ENCODE results near the gene ADAT2. TPM values are rescaled to one million over a fixed set of nuclear protein-coding genes. Genes with fewer than 3 reads are reported as not detected.

ADAT2 gene
- total RNA-seq, 1 donor from 2014 or later, result 7.1 TPM

- no peak for TF ChIP-seq CTCF (IDR thresholded peaks at IDR 0.05)
Measured at GRCh38 chr6:143414769-143415168, 35.7 kb downstream of the ADAT2 start.

DNA sequence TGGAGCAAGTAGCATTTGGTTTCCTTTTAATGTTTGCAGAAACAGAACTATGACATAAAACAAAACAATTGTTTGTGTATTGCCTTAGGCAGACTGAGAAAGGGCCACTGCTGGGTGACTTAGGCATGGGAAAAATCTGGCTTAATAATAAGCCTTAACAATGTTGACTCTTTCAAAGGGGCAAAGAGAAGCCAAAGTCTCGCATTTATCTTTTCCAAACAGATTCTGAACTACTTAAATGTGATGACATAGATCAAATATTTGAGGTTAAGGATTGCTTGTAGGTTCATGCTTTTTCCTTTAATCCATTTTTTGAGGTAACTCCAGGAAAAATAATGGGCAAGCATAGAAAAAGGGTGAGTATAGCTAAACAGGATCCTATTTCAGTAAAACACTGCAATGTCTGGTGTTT is 39.6 kb downstream of the ADAT2 start:
- Histone ChIP-seq H3K9me3 (no peaks in the 10 kb centered on the region), H3K4me3 (no peak overlapping the region), H3K27ac (no peak overlapping the region), H3K36me3 (no peaks in the 10 kb centered on the region), H3K27me3 (no peaks in the 10 kb centered on the region), H3K4me1 (no peaks in the 10 kb centered on the region)
- intact Hi-C loops (cut with DNase I), result loop anchor here (10.0 kb wide), 1 partner anchor 716 kb away; no protein-coding TSS in a partner anchor
- ATAC-seq (no peak), DNase-seq (no peak)
- no peak for TF ChIP-seq CTCF (IDR thresholded peaks at IDR 0.05)

More at GRCh38 chr6:143414769-143415168, 35.7 kb downstream of the ADAT2 start:
- no peaks in the 10 kb centered on the region for H3K36me3 ChIP-seq
- no peak overlapping the region for H3K4me3 ChIP-seq
- intact Hi-C loops (cut with DNase I), result loop anchor here (10.0 kb wide), 1 partner anchor 720 kb away; no protein-coding TSS in a partner anchor
- ATAC-seq (peak; percentile 57), DNase-seq (no peak)
- H3K9me3 ChIP-seq, result no peaks in the 10 kb centered on the region
- no peaks in the 10 kb centered on the region for H3K4me1 ChIP-seq
- H3K27me3 ChIP-seq, result no peaks in the 10 kb centered on the region
- H3K27ac ChIP-seq, result no peak overlapping the region

DNA sequence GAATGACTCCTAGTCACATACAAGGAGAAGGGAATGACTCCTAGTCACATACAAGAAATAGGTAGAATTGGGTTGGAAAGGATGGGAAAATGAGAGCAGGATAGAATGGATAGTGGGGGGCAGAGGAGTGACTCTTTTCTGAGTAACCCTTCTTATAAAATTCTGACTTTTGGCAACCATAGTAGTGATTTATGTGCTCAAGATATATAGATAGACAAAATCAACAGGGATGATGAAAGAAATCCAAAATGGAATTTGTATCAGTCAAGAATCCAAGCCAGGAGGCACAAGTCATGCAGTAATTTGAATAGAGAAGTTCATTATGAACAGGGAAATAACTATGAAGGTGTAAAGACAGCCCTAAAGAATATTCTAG is 41.7 kb downstream of the ADAT2 start:
- H3K36me3 ChIP-seq, result no peaks in the 10 kb centered on the region
- H3K9me3 ChIP-seq, result no peaks in the 10 kb centered on the region
- no peak for TF ChIP-seq CTCF (IDR thresholded peaks at IDR 0.05)
- DNase-seq (no peak), ATAC-seq (no peak)
- no peak overlapping the region for H3K4me3 ChIP-seq
- H3K27ac ChIP-seq, result no peak overlapping the region
- no peaks in the 10 kb centered on the region for H3K4me1 ChIP-seq
- no peaks in the 10 kb centered on the region for H3K27me3 ChIP-seq
- intact Hi-C loops (cut with DNase I), result no loop called here

- intact Hi-C loops (cut with DNase I), result no loop called here
Measured at GRCh38 chr6:143408151-143408786, 42.2 kb downstream of the ADAT2 start.

DNA sequence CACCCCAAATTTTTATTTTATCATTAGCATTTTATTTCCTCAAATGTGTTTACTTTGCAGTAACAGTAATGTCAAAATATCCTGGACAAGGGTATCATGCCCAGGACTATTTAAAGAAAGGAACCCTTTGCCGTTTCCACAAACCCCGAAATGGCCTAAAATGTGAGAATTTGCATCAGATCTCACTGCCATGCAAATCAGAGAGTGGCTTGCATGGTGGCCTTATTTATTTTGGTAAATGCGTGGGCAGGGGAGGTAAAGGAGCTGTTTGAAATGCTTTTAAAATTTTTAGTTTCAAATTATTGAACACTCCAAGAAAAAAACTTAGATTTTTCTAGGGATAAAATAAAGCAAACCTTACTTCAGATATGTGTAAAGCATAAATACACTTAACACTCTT is 43.8 kb downstream of the ADAT2 start:
- ATAC-seq, result no peak
- no peak for DNase-seq
- H3K27ac ChIP-seq, result no peak overlapping the region
- H3K4me1 ChIP-seq, result no peaks in the 10 kb centered on the region
- intact Hi-C loops (cut with DNase I), result no loop called here
- no peak for TF ChIP-seq CTCF (IDR thresholded peaks at IDR 0.05)
- H3K36me3 ChIP-seq, result no peaks in the 10 kb centered on the region
- H3K9me3 ChIP-seq, result no peaks in the 10 kb centered on the region
- H3K4me3 ChIP-seq, result no peak overlapping the region
- H3K27me3 ChIP-seq, result no peaks in the 10 kb centered on the region

More at GRCh38 chr6:143408151-143408786, 42.2 kb downstream of the ADAT2 start:
- no peak overlapping the region for H3K4me3 ChIP-seq
- no peaks in the 10 kb centered on the region for H3K4me1 ChIP-seq
- no peak for TF ChIP-seq CTCF (IDR thresholded peaks at IDR 0.05)
- H3K9me3 ChIP-seq, result no peaks in the 10 kb centered on the region
- no peak overlapping the region for H3K27ac ChIP-seq
- H3K36me3 ChIP-seq, result no peaks in the 10 kb centered on the region
- no peak for DNase-seq
- H3K27me3 ChIP-seq, result no peaks in the 10 kb centered on the region
- no peak for ATAC-seq

Data from upper lobe of right lung (tissue), 1 donor.